Measurements from ENCODE around the gene TIGD7. TPM values are rescaled to one million over a fixed set of nuclear protein-coding genes. Genes with fewer than 3 reads are reported as not detected.

Gene TIGD7
- polyA plus RNA-seq, 2 of the 4 experiments (the other 2 are of a cell fraction), result 1.8 to 4.3 TPM

- no peak for TF ChIP-seq REST (IDR thresholded peaks at IDR 0.05)
- no peak for TF ChIP-seq EHF (CRISPR knock-in tag; IDR thresholded peaks at IDR 0.05)
- no peak for TF ChIP-seq FOXS1 (CRISPR knock-in tag; IDR thresholded peaks at IDR 0.05)
- no peak for TF ChIP-seq ZFP36 (IDR thresholded peaks at IDR 0.05; ENCODE audit: borderline replicate concordance, partially characterized antibody)
- no peak for TF ChIP-seq MAX (IDR thresholded peaks at IDR 0.05)
- TF ChIP-seq FOSB (CRISPR knock-in tag; IDR thresholded peaks at IDR 0.05), result no peak
- TF ChIP-seq SREBF2 (IDR thresholded peaks at IDR 0.05), result no peak
- no peak for TF ChIP-seq NPAS2 (CRISPR knock-in tag; IDR thresholded peaks at IDR 0.05; ENCODE audit: borderline replicate concordance)
- TF ChIP-seq ZNF302 (CRISPR knock-in tag; IDR thresholded peaks at IDR 0.05), result no peak
- TF ChIP-seq CHD4 (IDR thresholded peaks at IDR 0.05; ENCODE audit: borderline replicate concordance), result no peak
- TF ChIP-seq JUN (IDR thresholded peaks at IDR 0.05), result no peak
- no peak for TF ChIP-seq CTCF (IDR thresholded peaks at IDR 0.05)
- TF ChIP-seq POLR2A (IDR thresholded peaks at IDR 0.05; ENCODE audit: low read length), result no peak
These were observed 12.6 kb downstream of the TIGD7 start (continued) for GRCh38 chr16:3292604-3293003.

- H3K9me3 ChIP-seq, result peaks cover 98% of the 10 kb centered on the region
- H3K4me1 ChIP-seq, result no peaks in the 10 kb centered on the region
- WGBS (ENCODE audit: missing lambda C conversion rate), result 97% methylated on average over 16 of the region's 16 CpGs
- ATAC-seq, result no peak
- FAIRE-seq, result no peak
- DNase-seq (ENCODE audit: low read depth in 1 of 2, low spot score in 1 of 2), result peak in 1 of 2 experiments; percentile 37
- ChIA-PET POLR2A (no interaction called here), CTCF (no interaction called here)
- H3K4me2 ChIP-seq, result no peak overlapping the region
- TF ChIP-seq CEBPB (IDR thresholded peaks at IDR 0.05), result no peak
- TF ChIP-seq RAD21 (conservative IDR thresholded peaks at IDR 0.05 in 1 of 2, IDR thresholded peaks at IDR 0.05 in 1 of 2), result no peak
- no peak for TF ChIP-seq CBX8 (IDR thresholded peaks at IDR 0.05)
- TF ChIP-seq EHF (CRISPR knock-in tag; IDR thresholded peaks at IDR 0.05), result no peak
- no peak for TF ChIP-seq ATOH8 (CRISPR knock-in tag; IDR thresholded peaks at IDR 0.05; ENCODE audit: low read depth)
- TF ChIP-seq USF2 (IDR thresholded peaks at IDR 0.05), result no peak
- no peak for TF ChIP-seq ELK1 (IDR thresholded peaks at IDR 0.05; ENCODE audit: low read depth, low read length)
- TF ChIP-seq HOXB13 (CRISPR knock-in tag; IDR thresholded peaks at IDR 0.05; ENCODE audit: low read depth), result no peak
- TF ChIP-seq PHF8 (IDR thresholded peaks at IDR 0.05; ENCODE audit: borderline replicate concordance, low read depth), result no peak
- TF ChIP-seq CTCF (IDR thresholded peaks at IDR 0.05), result no peak
- TF ChIP-seq HES2 (IDR thresholded peaks at IDR 0.05), result peak; percentile 47; the same call in 1 of the 2 replicates
- no peak for TF ChIP-seq FOSL2 (IDR thresholded peaks at IDR 0.05)
- peak; percentile 60; the same call in 1 of the 2 replicates for TF ChIP-seq FOSL2 (CRISPR knock-in tag; IDR thresholded peaks at IDR 0.05)
- TF ChIP-seq KDM1A (IDR thresholded peaks at IDR 0.05; ENCODE audit: low read depth), result 0 out of 2 replicates have a peak, but pooled peaks have one; percentile 51
- no peak for TF ChIP-seq FOXS1 (CRISPR knock-in tag; IDR thresholded peaks at IDR 0.05)
- no peak overlapping the region for H3K4me3 ChIP-seq
- H3K27ac ChIP-seq, result no peak overlapping the region
These were observed 15.1 kb downstream of the TIGD7 start for GRCh38 chr16:3289998-3290673.
